K562 (cell line): Measurements from ENCODE around the gene TNNT2. TPM values are rescaled to one million over a fixed set of nuclear protein-coding genes. Genes with fewer than 3 reads are reported as not detected.
A peak's percentile ranks its signal among the peaks of the same experiment; 100 is the strongest.

Experiments
- BMI1 ChIP-seq: fragments of 150-350 bp; IDR thresholded peaks from 2 replicates; pipeline ENCODE4 v1.6.1; 2014; ENCODE audit warnings: low read length
- CREBBP ChIP-seq: IDR thresholded peaks from one replicate; pipeline ENCODE4 v1.6.1; 2012; ENCODE audit warnings: low read depth, mild to moderate bottlenecking, control low read depth, inconsistent platforms, low read length
- CREM ChIP-seq: IDR thresholded peaks from 2 replicates; pipeline ENCODE4 v1.6.1; 2014; ENCODE audit warnings: antibody characterized with exemption, low read depth
- CTBP1 ChIP-seq: fragments of 450-650 bp; IDR thresholded peaks from 2 replicates; pipeline ENCODE4 v1.6.1; 2016; ENCODE audit warnings: borderline replicate concordance
- DNMT1 ChIP-seq: fragments of 450-650 bp; IDR thresholded peaks from 2 replicates; pipeline ENCODE4 v1.6.1; 2016; ENCODE audit warnings: antibody characterized with exemption, mild to moderate bottlenecking
- ESRRA ChIP-seq: fragments of 450-650 bp; IDR thresholded peaks from 2 replicates; pipeline ENCODE4 v1.6.1; 2014; ENCODE audit warnings: low read depth, mild to moderate bottlenecking, moderate library complexity, borderline replicate concordance
- ESRRB ChIP-seq: fragments of 250-450 bp; sonication (Bioruptor Pico); IDR thresholded peaks from 2 replicates; pipeline ENCODE4 v1.5.0; 2020; ENCODE audit warnings: mild to moderate bottlenecking, moderate library complexity, borderline replicate concordance
- GATAD2A ChIP-seq: fragments of 450-650 bp; IDR thresholded peaks from 2 replicates; pipeline ENCODE4 v1.6.1; 2017
- HSF4 ChIP-seq: fragments of 250-450 bp; sonication (Bioruptor Pico); IDR thresholded peaks from 2 replicates; pipeline ENCODE4 v2.1.2; 2022; ENCODE audit warnings: mild to moderate bottlenecking, moderate library complexity, borderline replicate concordance
- KLF13 ChIP-seq: fragments of 450-650 bp; IDR thresholded peaks from 2 replicates; pipeline ENCODE4 v1.6.1; 2016; ENCODE audit warnings: missing genetic modification characterization, low read depth, mild to moderate bottlenecking, missing compliant biosample characterization, moderate library complexity, borderline replicate concordance
- MEF2D ChIP-seq: conservative IDR thresholded peaks from 2 replicates; pipeline ENCODE4 v1.6.1; 2016; ENCODE audit warnings: low read depth, missing genetic modification characterization, missing compliant biosample characterization
- NCOA6 ChIP-seq: fragments of 450-650 bp; IDR thresholded peaks from 2 replicates; pipeline ENCODE4 v1.6.1; 2017; ENCODE audit warnings: mild to moderate bottlenecking
- RB1 ChIP-seq: fragments of 450-650 bp; IDR thresholded peaks from 2 replicates; pipeline ENCODE4 v1.6.1; 2017; ENCODE audit warnings: low read depth, mild to moderate bottlenecking
- SMAD3 ChIP-seq: fragments of 450-650 bp; formaldehyde crosslinking; conservative IDR thresholded peaks from 2 replicates; pipeline ENCODE4 v1.4.0; 2020; ENCODE audit warnings: mild to moderate bottlenecking
- SOX6 ChIP-seq: fragments of 450-650 bp; IDR thresholded peaks from 2 replicates; pipeline ENCODE4 v1.6.1; 2014; ENCODE audit warnings: mild to moderate bottlenecking
- TCFL5 ChIP-seq: fragments of 250-450 bp; sonication (Bioruptor Pico); conservative IDR thresholded peaks from 2 replicates; pipeline ENCODE4 v1.6.1; 2021; ENCODE audit warnings: mild to moderate bottlenecking, moderate library complexity, matching md5 sums
- polyA plus RNA-seq, 8 experiments: library from polyadenylated mRNA; depleted of rRNA in 4 of 8; stranded (reverse) in 5 of 8; unstranded in 3 of 8; fragments of >200 nt; fragmentation: Nextera tagmentation in 2 of 8; fragmentation: Illumina TruSeq in 1 of 8; extraction: Ambion mirVana in 2 of 8; extraction: Trizol in 1 of 8; gene quantifications; 2 replicates each; pipeline versions ENCODE4 v1.2.1 to v1.2.3, GENCODE V29; 2011 to 2014; ENCODE audit warnings: inconsistent platforms in 1 of 8, missing spikeins in 1 of 8
- total RNA-seq, 7 experiments: library from RNA; depleted of rRNA in 6 of 7; stranded (reverse); fragments of >200 nt in 6 of 7; fragmentation: Illumina TruSeq in 2 of 7; extraction: Trizol in 2 of 7; gene quantifications; 2 replicates each; pipeline versions ENCODE4 v1.2.1 to v1.2.3, GENCODE V29; 2011 to 2021; ENCODE audit warnings: low replicate concordance in 1 of 7
- TF ChIP-seq, protein P1 (sequence below): fragments of 450-650 bp; IDR thresholded peaks from 2 replicates; pipeline ENCODE4 v1.6.1; 2014; ENCODE audit warnings: low read depth, mild to moderate bottlenecking, moderate library complexity, borderline replicate concordance
- TF ChIP-seq, protein P2 (sequence below): IDR thresholded peaks from 2 replicates; pipeline ENCODE4 v1.6.1; 2014; ENCODE audit warnings: antibody characterized with exemption
- TF ChIP-seq, protein P3 (sequence below): sonication (generic); formaldehyde crosslinking; IDR thresholded peaks from 2 replicates; pipeline ENCODE4 v1.8.0; 2022; ENCODE audit warnings: missing genetic modification reagents, mild to moderate bottlenecking, moderate library complexity, borderline replicate concordance
- TF ChIP-seq, protein P4 (sequence below): sonication (generic); formaldehyde crosslinking; IDR thresholded peaks from 2 replicates; pipeline ENCODE4 v1.8.0; 2023; ENCODE audit warnings: missing genetic modification reagents, mild to moderate bottlenecking, borderline replicate concordance

The TNNT2 gene
- total and polyA plus RNA-seq, 9 of the 15 experiments (the other 6 are each of a cell fraction or from before 2014, with no cell fraction given), result not detected

DNA sequence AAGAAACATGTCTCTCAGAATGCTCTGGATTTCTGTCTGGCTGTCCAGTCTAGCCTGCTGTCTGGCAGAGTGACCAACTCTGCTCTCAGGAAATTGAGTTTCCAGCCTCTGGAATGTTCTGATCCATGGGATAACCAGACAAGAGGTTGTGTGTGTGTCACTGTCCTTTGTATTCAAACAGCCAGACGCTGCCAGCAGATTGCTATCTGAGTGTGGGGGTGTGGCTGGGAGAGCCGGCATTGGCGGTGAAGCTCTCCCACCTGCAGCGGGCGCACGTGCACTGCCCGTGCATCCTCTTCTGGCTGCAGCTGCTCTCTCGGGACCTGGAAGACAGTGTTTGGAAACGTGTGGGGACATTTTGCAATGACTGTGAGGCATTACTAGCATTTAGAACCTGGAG lies 68.1 kb downstream of the TNNT2 start (continued):
- no peak for TF ChIP-seq HSF4 (CRISPR knock-in tag)
- TF ChIP-seq CREBBP, result no peak
- no peak for TF ChIP-seq ESRRB (CRISPR knock-in tag)
- TF ChIP-seq, protein P1, sequence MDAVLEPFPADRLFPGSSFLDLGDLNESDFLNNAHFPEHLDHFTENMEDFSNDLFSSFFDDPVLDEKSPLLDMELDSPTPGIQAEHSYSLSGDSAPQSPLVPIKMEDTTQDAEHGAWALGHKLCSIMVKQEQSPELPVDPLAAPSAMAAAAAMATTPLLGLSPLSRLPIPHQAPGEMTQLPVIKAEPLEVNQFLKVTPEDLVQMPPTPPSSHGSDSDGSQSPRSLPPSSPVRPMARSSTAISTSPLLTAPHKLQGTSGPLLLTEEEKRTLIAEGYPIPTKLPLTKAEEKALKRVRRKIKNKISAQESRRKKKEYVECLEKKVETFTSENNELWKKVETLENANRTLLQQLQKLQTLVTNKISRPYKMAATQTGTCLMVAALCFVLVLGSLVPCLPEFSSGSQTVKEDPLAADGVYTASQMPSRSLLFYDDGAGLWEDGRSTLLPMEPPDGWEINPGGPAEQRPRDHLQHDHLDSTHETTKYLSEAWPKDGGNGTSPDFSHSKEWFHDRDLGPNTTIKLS, result no peak
- no peak for TF ChIP-seq GATAD2A
- TF ChIP-seq DNMT1, result no peak
- TF ChIP-seq CREM, result peak; percentile 46; the same call in 1 of the 2 replicates
- peak; percentile 90 for TF ChIP-seq CTBP1
- TF ChIP-seq TCFL5, result no peak
- no peak for TF ChIP-seq SMAD3 (CRISPR knock-in tag)
- TF ChIP-seq ESRRA, result peak; percentile 23; the same call in 1 of the 2 replicates
- peak; percentile 93 for TF ChIP-seq SOX6
- TF ChIP-seq, protein P2, sequence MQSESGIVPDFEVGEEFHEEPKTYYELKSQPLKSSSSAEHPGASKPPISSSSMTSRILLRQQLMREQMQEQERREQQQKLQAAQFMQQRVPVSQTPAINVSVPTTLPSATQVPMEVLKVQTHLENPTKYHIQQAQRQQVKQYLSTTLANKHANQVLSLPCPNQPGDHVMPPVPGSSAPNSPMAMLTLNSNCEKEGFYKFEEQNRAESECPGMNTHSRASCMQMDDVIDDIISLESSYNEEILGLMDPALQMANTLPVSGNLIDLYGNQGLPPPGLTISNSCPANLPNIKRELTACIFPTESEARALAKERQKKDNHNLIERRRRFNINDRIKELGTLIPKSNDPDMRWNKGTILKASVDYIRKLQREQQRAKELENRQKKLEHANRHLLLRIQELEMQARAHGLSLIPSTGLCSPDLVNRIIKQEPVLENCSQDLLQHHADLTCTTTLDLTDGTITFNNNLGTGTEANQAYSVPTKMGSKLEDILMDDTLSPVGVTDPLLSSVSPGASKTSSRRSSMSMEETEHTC, result no peak
- TF ChIP-seq, protein P3, sequence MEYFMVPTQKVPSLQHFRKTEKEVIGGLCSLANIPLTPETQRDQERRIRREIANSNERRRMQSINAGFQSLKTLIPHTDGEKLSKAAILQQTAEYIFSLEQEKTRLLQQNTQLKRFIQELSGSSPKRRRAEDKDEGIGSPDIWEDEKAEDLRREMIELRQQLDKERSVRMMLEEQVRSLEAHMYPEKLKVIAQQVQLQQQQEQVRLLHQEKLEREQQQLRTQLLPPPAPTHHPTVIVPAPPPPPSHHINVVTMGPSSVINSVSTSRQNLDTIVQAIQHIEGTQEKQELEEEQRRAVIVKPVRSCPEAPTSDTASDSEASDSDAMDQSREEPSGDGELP (CRISPR knock-in tag), result peak; percentile 67; the same call in 1 of the 2 replicates
- TF ChIP-seq RB1, result peak; percentile 44; the same call in 1 of the 2 replicates
- TF ChIP-seq BMI1, result no peak
- TF ChIP-seq KLF13, result peak; percentile 52; the same call in 1 of the 2 replicates
- TF ChIP-seq NCOA6, result no peak
- no peak for TF ChIP-seq MEF2D (tag)
- TF ChIP-seq, protein P4, sequence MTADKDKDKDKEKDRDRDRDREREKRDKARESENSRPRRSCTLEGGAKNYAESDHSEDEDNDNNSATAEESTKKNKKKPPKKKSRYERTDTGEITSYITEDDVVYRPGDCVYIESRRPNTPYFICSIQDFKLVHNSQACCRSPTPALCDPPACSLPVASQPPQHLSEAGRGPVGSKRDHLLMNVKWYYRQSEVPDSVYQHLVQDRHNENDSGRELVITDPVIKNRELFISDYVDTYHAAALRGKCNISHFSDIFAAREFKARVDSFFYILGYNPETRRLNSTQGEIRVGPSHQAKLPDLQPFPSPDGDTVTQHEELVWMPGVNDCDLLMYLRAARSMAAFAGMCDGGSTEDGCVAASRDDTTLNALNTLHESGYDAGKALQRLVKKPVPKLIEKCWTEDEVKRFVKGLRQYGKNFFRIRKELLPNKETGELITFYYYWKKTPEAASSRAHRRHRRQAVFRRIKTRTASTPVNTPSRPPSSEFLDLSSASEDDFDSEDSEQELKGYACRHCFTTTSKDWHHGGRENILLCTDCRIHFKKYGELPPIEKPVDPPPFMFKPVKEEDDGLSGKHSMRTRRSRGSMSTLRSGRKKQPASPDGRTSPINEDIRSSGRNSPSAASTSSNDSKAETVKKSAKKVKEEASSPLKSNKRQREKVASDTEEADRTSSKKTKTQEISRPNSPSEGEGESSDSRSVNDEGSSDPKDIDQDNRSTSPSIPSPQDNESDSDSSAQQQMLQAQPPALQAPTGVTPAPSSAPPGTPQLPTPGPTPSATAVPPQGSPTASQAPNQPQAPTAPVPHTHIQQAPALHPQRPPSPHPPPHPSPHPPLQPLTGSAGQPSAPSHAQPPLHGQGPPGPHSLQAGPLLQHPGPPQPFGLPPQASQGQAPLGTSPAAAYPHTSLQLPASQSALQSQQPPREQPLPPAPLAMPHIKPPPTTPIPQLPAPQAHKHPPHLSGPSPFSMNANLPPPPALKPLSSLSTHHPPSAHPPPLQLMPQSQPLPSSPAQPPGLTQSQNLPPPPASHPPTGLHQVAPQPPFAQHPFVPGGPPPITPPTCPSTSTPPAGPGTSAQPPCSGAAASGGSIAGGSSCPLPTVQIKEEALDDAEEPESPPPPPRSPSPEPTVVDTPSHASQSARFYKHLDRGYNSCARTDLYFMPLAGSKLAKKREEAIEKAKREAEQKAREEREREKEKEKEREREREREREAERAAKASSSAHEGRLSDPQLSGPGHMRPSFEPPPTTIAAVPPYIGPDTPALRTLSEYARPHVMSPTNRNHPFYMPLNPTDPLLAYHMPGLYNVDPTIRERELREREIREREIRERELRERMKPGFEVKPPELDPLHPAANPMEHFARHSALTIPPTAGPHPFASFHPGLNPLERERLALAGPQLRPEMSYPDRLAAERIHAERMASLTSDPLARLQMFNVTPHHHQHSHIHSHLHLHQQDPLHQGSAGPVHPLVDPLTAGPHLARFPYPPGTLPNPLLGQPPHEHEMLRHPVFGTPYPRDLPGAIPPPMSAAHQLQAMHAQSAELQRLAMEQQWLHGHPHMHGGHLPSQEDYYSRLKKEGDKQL (CRISPR knock-in tag), result no peak
